Keratinocyte (primary cell): ENCODE results near the gene RASA3. TPM values are rescaled to one million over a fixed set of nuclear protein-coding genes. Genes with fewer than 3 reads are reported as not detected.

ENCODE experiments used
- DNase-seq: peaks from one replicate; pipeline ENCODE4 v3.0.0-alpha.2; 2011; ENCODE audit warnings: low read depth, missing footprints, low spot score
- FAIRE-seq: peaks from 2 replicates; lab custom pipeline; 2011; peaks lifted over from hg19 to GRCh38; lab: Jason Lieb, UNC
- H2AFZ ChIP-seq: 2 replicates; pipeline ENCODE4 v1.6.0; 2012; ENCODE audit warnings: low read length, control low read depth, inconsistent platforms; ENCODE audit not compliant: control insufficient read depth
- H3K27ac ChIP-seq: 2 replicates; pipeline ENCODE4 v1.5.1; 2011; ENCODE audit warnings: low read length; ENCODE audit not compliant: control insufficient read depth, insufficient read depth
- H3K27me3 ChIP-seq: 3 replicates; pipeline ENCODE4 v1.6.0; 2011; ENCODE audit warnings: low read length; ENCODE audit not compliant: control insufficient read depth, insufficient read depth; ENCODE audit errors: extremely low read depth
- H3K36me3 ChIP-seq, 2 experiments: 2 replicates in 1 of 2; 3 replicates in 1 of 2; pipeline ENCODE4 v1.5.1; 2011; ENCODE audit warnings: low read length in 2 of 2, mild to moderate bottlenecking in 1 of 2; ENCODE audit not compliant: control insufficient read depth in 2 of 2, insufficient read depth in 2 of 2; ENCODE audit errors: extremely low read depth in 1 of 2
- H3K4me1 ChIP-seq: 3 replicates; pipeline ENCODE4 v1.5.1; 2011; ENCODE audit warnings: low read length; ENCODE audit not compliant: control insufficient read depth, insufficient read depth; ENCODE audit errors: extremely low read depth
- H3K4me2 ChIP-seq: 3 replicates; pipeline ENCODE4 v1.6.0; 2011; ENCODE audit warnings: low read depth, low read length; ENCODE audit not compliant: control insufficient read depth, insufficient read depth; ENCODE audit errors: extremely low read depth
- H3K4me3 ChIP-seq, 3 experiments: fragments of 200-600 bp in 1 of 3; sonication (generic) in 1 of 3; 2 replicates in 2 of 3; 3 replicates in 1 of 3; pipeline ENCODE4 v1.5.1; 2011 to 2016; ENCODE audit warnings: low read length in 3 of 3, mild to moderate bottlenecking in 3 of 3, control low read depth in 2 of 3, inconsistent platforms in 1 of 3, low read depth in 1 of 3, mixed read lengths in 1 of 3, mixed run types in 1 of 3, moderate library complexity in 1 of 3; ENCODE audit not compliant: control insufficient read depth in 2 of 3, insufficient read depth in 2 of 3; ENCODE audit errors: extremely low read depth in 1 of 3
- H3K79me2 ChIP-seq: 2 replicates; pipeline ENCODE4 v1.6.0; 2012; ENCODE audit warnings: low read length; ENCODE audit not compliant: control insufficient read depth, insufficient read depth
- H3K9ac ChIP-seq: 3 replicates; pipeline ENCODE4 v1.6.0; 2011; ENCODE audit warnings: low read length; ENCODE audit not compliant: control insufficient read depth, insufficient read depth; ENCODE audit errors: extremely low read depth
- H3K9me1 ChIP-seq: 3 replicates; pipeline ENCODE4 v1.6.0; 2011; ENCODE audit warnings: low read length; ENCODE audit not compliant: control insufficient read depth, insufficient read depth; ENCODE audit errors: extremely low read depth
- H3K9me3 ChIP-seq: 2 replicates; pipeline ENCODE4 v1.5.1; 2012; ENCODE audit warnings: low read depth, low read length; ENCODE audit not compliant: control insufficient read depth
- H4K20me1 ChIP-seq: 3 replicates; pipeline ENCODE4 v1.6.0; 2011; ENCODE audit warnings: low read length; ENCODE audit not compliant: control insufficient read depth, insufficient read depth; ENCODE audit errors: extremely low read depth
- CTCF ChIP-seq, 3 experiments: IDR thresholded peaks in 1 of 3; conservative IDR thresholded peaks in 1 of 3; optimal IDR thresholded peaks in 1 of 3; 2 replicates in 2 of 3; 3 replicates in 1 of 3; pipeline versions ENCODE3 to v1.5.1; 2011; ENCODE audit warnings: low read length in 3 of 3, mild to moderate bottlenecking in 3 of 3, moderate library complexity in 2 of 3, control low read depth in 1 of 3, inconsistent platforms in 1 of 3; ENCODE audit not compliant: insufficient read depth in 2 of 3; ENCODE audit errors: extremely low read depth in 1 of 3
- EZH2 ChIP-seq: IDR thresholded peaks from one replicate; pipeline ENCODE4 v1.6.1; 2012; ENCODE audit warnings: inconsistent platforms, mild to moderate bottlenecking, low read length, moderate library complexity
- dilution Hi-C: fragments of 300-500 bp; cut with MboI; formaldehyde crosslinking; loops from one replicate; pipeline ENCODE4 v1.7.0; 2020; ENCODE audit warnings: low sequenced_read_pairs; ENCODE audit not compliant: extremely low pct_ligation_motif_present
- polyA plus RNA-seq, 5 experiments: library from polyadenylated mRNA; depleted of rRNA in 3 of 5; stranded (reverse) in 3 of 5; stranded (forward) in 1 of 5; unstranded in 1 of 5; fragments of >200 nt; gene quantifications; 1 replicate in 1 of 5; 2 replicates in 3 of 5; 3 replicates in 1 of 5; pipeline versions ENCODE4 v1.2.1 to v1.2.3, GENCODE V29; 2011 to 2012; ENCODE audit warnings: missing spikeins in 2 of 5, low read depth in 1 of 5, low replicate concordance in 1 of 5

RASA3 gene
- polyA plus RNA-seq, 1 donor (not counting 4 experiments of a cell fraction or from before 2014, with no cell fraction given) = 4.1 TPM

- Histone ChIP-seq H3K27ac (no peak overlapping the region), H3K36me3 (no peaks in the 10 kb centered on the region), H3K4me3 (no peak overlapping the region), H3K9me3 (no peaks in the 10 kb centered on the region), H2AFZ (no peak overlapping the region), H3K79me2 (no peaks in the 10 kb centered on the region), H3K9me1 (no peaks in the 10 kb centered on the region), H3K27me3 (peaks cover 10% of the 10 kb centered on the region), H3K4me1 (no peaks in the 10 kb centered on the region), H3K9ac (no peak overlapping the region), H3K4me2 (no peak overlapping the region), H4K20me1 (peaks cover 4% of the 10 kb centered on the region)
- no peak for DNase-seq
- TF ChIP-seq EZH2 (no peak), CTCF (optimal IDR thresholded peaks at IDR 0.05 in 1 of 3, IDR thresholded peaks at IDR 0.05 in 1 of 3, conservative IDR thresholded peaks at IDR 0.05 in 1 of 3; ENCODE audit: extremely low read depth in 1 of 3, insufficient read depth in 2 of 3, low read length in 3 of 3) (no peak)
- no peak for FAIRE-seq
- dilution Hi-C loops = no loop called here
Measured at GRCh38 chr13:114037674-114038073, 94.7 kb downstream of the RASA3 start.

- dilution Hi-C loops = no loop called here
Measured at GRCh38 chr13:114035583-114036531, 96.6 kb downstream of the RASA3 start.

More at GRCh38 chr13:114035583-114036531, 96.6 kb downstream of the RASA3 start:
- FAIRE-seq = no peak
- H3K9me1 ChIP-seq = no peaks in the 10 kb centered on the region
- no peak for DNase-seq
- H3K36me3 ChIP-seq = no peaks in the 10 kb centered on the region
- H3K4me3 ChIP-seq = no peak overlapping the region
- H4K20me1 ChIP-seq = peaks cover 4% of the 10 kb centered on the region
- no peak overlapping the region for H3K9ac ChIP-seq
- TF ChIP-seq CTCF (optimal IDR thresholded peaks at IDR 0.05 in 1 of 3, IDR thresholded peaks at IDR 0.05 in 1 of 3, conservative IDR thresholded peaks at IDR 0.05 in 1 of 3; ENCODE audit: extremely low read depth in 1 of 3, insufficient read depth in 2 of 3, low read length in 3 of 3) = no peak
- TF ChIP-seq EZH2 = no peak
- no peak overlapping the region for H3K4me2 ChIP-seq
- H3K79me2 ChIP-seq = no peaks in the 10 kb centered on the region
- H3K27me3 ChIP-seq = peaks cover 10% of the 10 kb centered on the region
- H3K9me3 ChIP-seq = no peaks in the 10 kb centered on the region
- H2AFZ ChIP-seq = no peak overlapping the region
- no peak overlapping the region for H3K27ac ChIP-seq
- no peaks in the 10 kb centered on the region for H3K4me1 ChIP-seq
